Measurements from ENCODE around the gene SLAMF1.
"Not testable (repeated sequence)": the region's sequence is repeated elsewhere in the genome, so short reads cannot be mapped to it uniquely, and the experiment has no call there.

SLAMF1 gene

GRCh38 chr1:160567858-160568682 is 78.8 kb downstream of the SLAMF1 start:
- H3K18ac ChIP-seq (ENCODE audit: low read length) = peak overlapping the region; percentile 70
- WGBS (ENCODE audit: extremely low coverage, insufficient coverage, low lambda C conversion rate) = no CpG with 5 or more reads among the region's 8 CpGs
- no peak overlapping the region for H4K8ac ChIP-seq (ENCODE audit: low read depth, low read length)
- peaks cover 4% of the 10 kb centered on the region for H3K4me1 ChIP-seq (ENCODE audit: control insufficient read depth, low read depth, low read length)
- DNase-seq = peak; percentile 36
- no peak overlapping the region for H3K4ac ChIP-seq (ENCODE audit: low read depth, low read length)
- H3K27me3 ChIP-seq (ENCODE audit: insufficient read depth, low read length, poor library complexity) = no peaks in the 10 kb centered on the region
- no peak overlapping the region for H3K23ac ChIP-seq (ENCODE audit: low read length)
- no peak overlapping the region for H3K27ac ChIP-seq (ENCODE audit: low read depth, low read length)
- H2AK5ac ChIP-seq (ENCODE audit: low read length) = no peak overlapping the region
- no peak overlapping the region for H3K9ac ChIP-seq (ENCODE audit: low read length)
- H3K4me3 ChIP-seq (ENCODE audit: low read length) = no peak overlapping the region
- no peak overlapping the region for H4K5ac ChIP-seq (ENCODE audit: low read length)
- H3K4me2 ChIP-seq (ENCODE audit: low read length) = no peak overlapping the region
- H3K56ac ChIP-seq (ENCODE audit: low read length) = no peak overlapping the region
- no peaks in the 10 kb centered on the region for H3K79me1 ChIP-seq (ENCODE audit: low read length)
- H3K36me3 ChIP-seq (ENCODE audit: control insufficient read depth, insufficient read depth, low read length) = no peaks in the 10 kb centered on the region
- no peak overlapping the region for H2BK5ac ChIP-seq (ENCODE audit: low read length)
- H2BK120ac ChIP-seq (ENCODE audit: low read depth, low read length) = no peak overlapping the region
- no peaks in the 10 kb centered on the region for H3K79me2 ChIP-seq (ENCODE audit: control insufficient read depth, insufficient read depth, low read length)
- H2BK15ac ChIP-seq (replicated peaks; ENCODE audit: low read depth) = no peak overlapping the region

GRCh38 chr1:160567341-160567740 is 79.5 kb downstream of the SLAMF1 start:
- Histone ChIP-seq H3K4ac (ENCODE audit: low read depth, low read length) (no peak overlapping the region), H3K4me3 (ENCODE audit: low read length) (no peak overlapping the region), H3K36me3 (ENCODE audit: control insufficient read depth, insufficient read depth, low read length) (no peaks in the 10 kb centered on the region), H3K18ac (ENCODE audit: low read length) (no peak overlapping the region), H3K4me1 (ENCODE audit: control insufficient read depth, low read depth, low read length) (peaks cover 4% of the 10 kb centered on the region), H3K56ac (ENCODE audit: low read length) (no peak overlapping the region), H4K5ac (ENCODE audit: low read length) (no peak overlapping the region), H2BK120ac (ENCODE audit: low read depth, low read length) (no peak overlapping the region), H2BK5ac (ENCODE audit: low read length) (no peak overlapping the region), H4K8ac (ENCODE audit: low read depth, low read length) (no peak overlapping the region), H3K79me2 (ENCODE audit: control insufficient read depth, insufficient read depth, low read length) (no peaks in the 10 kb centered on the region), H3K23ac (ENCODE audit: low read length) (no peak overlapping the region), H2AK5ac (ENCODE audit: low read length) (no peak overlapping the region), H3K9ac (ENCODE audit: low read length) (no peak overlapping the region), H3K4me2 (ENCODE audit: low read length) (no peak overlapping the region), H3K27me3 (ENCODE audit: insufficient read depth, low read length, poor library complexity) (no peaks in the 10 kb centered on the region), H2BK15ac (replicated peaks; ENCODE audit: low read depth) (no peak overlapping the region), H3K27ac (ENCODE audit: low read depth, low read length) (no peak overlapping the region), H3K79me1 (ENCODE audit: low read length) (no peaks in the 10 kb centered on the region)
- DNase-seq = peak; percentile 88
- WGBS (ENCODE audit: extremely low coverage, insufficient coverage, low lambda C conversion rate) = no CpG with 5 or more reads among the region's 5 CpGs

GRCh38 chr1:160565564-160565963 is 81.3 kb downstream of the SLAMF1 start:
- WGBS (ENCODE audit: extremely low coverage, insufficient coverage, low lambda C conversion rate) = no CpG with 5 or more reads among the region's 4 CpGs
- Histone ChIP-seq H2AK5ac (ENCODE audit: low read length) (no peak overlapping the region), H2BK15ac (replicated peaks; ENCODE audit: low read depth) (no peak overlapping the region), H3K36me3 (ENCODE audit: control insufficient read depth, insufficient read depth, low read length) (no peaks in the 10 kb centered on the region), H3K27ac (ENCODE audit: low read depth, low read length) (no peak overlapping the region), H3K4me2 (ENCODE audit: low read length) (no peak overlapping the region), H2BK120ac (ENCODE audit: low read depth, low read length) (no peak overlapping the region), H3K18ac (ENCODE audit: low read length) (no peak overlapping the region), H3K79me1 (ENCODE audit: low read length) (no peaks in the 10 kb centered on the region), H3K4me3 (ENCODE audit: low read length) (no peak overlapping the region), H3K27me3 (ENCODE audit: insufficient read depth, low read length, poor library complexity) (no peaks in the 10 kb centered on the region), H3K23ac (ENCODE audit: low read length) (no peak overlapping the region), H3K9ac (ENCODE audit: low read length) (no peak overlapping the region), H3K56ac (ENCODE audit: low read length) (no peak overlapping the region), H4K8ac (ENCODE audit: low read depth, low read length) (no peak overlapping the region), H2BK5ac (ENCODE audit: low read length) (no peak overlapping the region), H3K4ac (ENCODE audit: low read depth, low read length) (no peak overlapping the region), H3K4me1 (ENCODE audit: control insufficient read depth, low read depth, low read length) (peaks cover 4% of the 10 kb centered on the region), H4K5ac (ENCODE audit: low read length) (no peak overlapping the region), H3K79me2 (ENCODE audit: control insufficient read depth, insufficient read depth, low read length) (no peaks in the 10 kb centered on the region)
- DNase-seq = no peak

- WGBS (ENCODE audit: extremely low coverage, insufficient coverage, low lambda C conversion rate) = no CpG with 5 or more reads among the region's 1 CpG
- DNase-seq; H2AK5ac ChIP-seq (ENCODE audit: low read length); H2BK15ac ChIP-seq (replicated peaks; ENCODE audit: low read depth); H3K9ac ChIP-seq (ENCODE audit: low read length); H3K79me1 ChIP-seq (ENCODE audit: low read length); H3K36me3 ChIP-seq (ENCODE audit: control insufficient read depth, insufficient read depth, low read length); H3K4ac ChIP-seq (ENCODE audit: low read depth, low read length); H2BK120ac ChIP-seq (ENCODE audit: low read depth, low read length); H3K4me2 ChIP-seq (ENCODE audit: low read length); H4K8ac ChIP-seq (ENCODE audit: low read depth, low read length); H3K4me3 ChIP-seq (ENCODE audit: low read length); H3K27ac ChIP-seq (ENCODE audit: low read depth, low read length); H3K27me3 ChIP-seq (ENCODE audit: insufficient read depth, low read length, poor library complexity); H3K23ac ChIP-seq (ENCODE audit: low read length); H3K4me1 ChIP-seq (ENCODE audit: control insufficient read depth, low read depth, low read length); H4K5ac ChIP-seq (ENCODE audit: low read length); H3K18ac ChIP-seq (ENCODE audit: low read length); H2BK5ac ChIP-seq (ENCODE audit: low read length); H3K79me2 ChIP-seq (ENCODE audit: control insufficient read depth, insufficient read depth, low read length); H3K56ac ChIP-seq (ENCODE audit: low read length): not testable (repeated sequence)
Measured at GRCh38 chr1:160563230-160563629, 83.6 kb downstream of the SLAMF1 start.

GRCh38 chr1:160562745-160563144 is 84.1 kb downstream of the SLAMF1 start:
- no CpG with 5 or more reads among the region's 2 CpGs for WGBS (ENCODE audit: extremely low coverage, insufficient coverage, low lambda C conversion rate)
- H4K5ac ChIP-seq (ENCODE audit: low read length); H3K79me1 ChIP-seq (ENCODE audit: low read length); H3K9ac ChIP-seq (ENCODE audit: low read length); H2BK5ac ChIP-seq (ENCODE audit: low read length); H3K4ac ChIP-seq (ENCODE audit: low read depth, low read length); H3K56ac ChIP-seq (ENCODE audit: low read length); H4K8ac ChIP-seq (ENCODE audit: low read depth, low read length); H3K27me3 ChIP-seq (ENCODE audit: insufficient read depth, low read length, poor library complexity); H3K36me3 ChIP-seq (ENCODE audit: control insufficient read depth, insufficient read depth, low read length); H2BK15ac ChIP-seq (replicated peaks; ENCODE audit: low read depth); H2AK5ac ChIP-seq (ENCODE audit: low read length); H3K4me2 ChIP-seq (ENCODE audit: low read length); H3K4me3 ChIP-seq (ENCODE audit: low read length); H3K79me2 ChIP-seq (ENCODE audit: control insufficient read depth, insufficient read depth, low read length); H3K27ac ChIP-seq (ENCODE audit: low read depth, low read length); H2BK120ac ChIP-seq (ENCODE audit: low read depth, low read length); H3K23ac ChIP-seq (ENCODE audit: low read length); H3K4me1 ChIP-seq (ENCODE audit: control insufficient read depth, low read depth, low read length); H3K18ac ChIP-seq (ENCODE audit: low read length); DNase-seq: not testable (repeated sequence)

GRCh38 chr1:160560806-160561205 is 86.0 kb downstream of the SLAMF1 start:
- no peak overlapping the region for H4K8ac ChIP-seq (ENCODE audit: low read depth, low read length)
- no peak overlapping the region for H2BK5ac ChIP-seq (ENCODE audit: low read length)
- H2BK15ac ChIP-seq (replicated peaks; ENCODE audit: low read depth) = no peak overlapping the region
- H2BK120ac ChIP-seq (ENCODE audit: low read depth, low read length) = no peak overlapping the region
- no peaks in the 10 kb centered on the region for H3K4me1 ChIP-seq (ENCODE audit: control insufficient read depth, low read depth, low read length)
- no peaks in the 10 kb centered on the region for H3K79me1 ChIP-seq (ENCODE audit: low read length)
- no peaks in the 10 kb centered on the region for H3K36me3 ChIP-seq (ENCODE audit: control insufficient read depth, insufficient read depth, low read length)
- no peak overlapping the region for H3K27ac ChIP-seq (ENCODE audit: low read depth, low read length)
- no peak overlapping the region for H3K18ac ChIP-seq (ENCODE audit: low read length)
- no peak for DNase-seq
- H3K4me2 ChIP-seq (ENCODE audit: low read length) = no peak overlapping the region
- H4K5ac ChIP-seq (ENCODE audit: low read length) = no peak overlapping the region
- H2AK5ac ChIP-seq (ENCODE audit: low read length) = no peak overlapping the region
- H3K56ac ChIP-seq (ENCODE audit: low read length) = no peak overlapping the region
- H3K4me3 ChIP-seq (ENCODE audit: low read length) = no peak overlapping the region
- no peak overlapping the region for H3K9ac ChIP-seq (ENCODE audit: low read length)
- H3K27me3 ChIP-seq (ENCODE audit: insufficient read depth, low read length, poor library complexity) = no peaks in the 10 kb centered on the region
- no peak overlapping the region for H3K4ac ChIP-seq (ENCODE audit: low read depth, low read length)
- no peak overlapping the region for H3K23ac ChIP-seq (ENCODE audit: low read length)
- no peaks in the 10 kb centered on the region for H3K79me2 ChIP-seq (ENCODE audit: control insufficient read depth, insufficient read depth, low read length)
